Spleen (tissue), 11 donors: ENCODE measurements around the gene PRR30. TPM values are rescaled to one million over a fixed set of nuclear protein-coding genes. Genes with fewer than 3 reads are reported as not detected.
A peak's percentile ranks its signal among the peaks of the same experiment; 100 is the strongest.
"Not testable (repeated sequence)": the region's sequence is repeated elsewhere in the genome, so short reads cannot be mapped to it uniquely, and the experiment has no call there.

ENCODE experiments used
- DNase-seq: peaks from one replicate; pipeline ENCODE4 v3.0.0-alpha.2; 2020
- H3K27ac ChIP-seq, 8 donors: fragments of 200-600 bp; sonication (generic) in 7 of 8; 1 replicate in 4 of 8; 2 replicates in 4 of 8; pipeline versions ENCODE4 v1.5.0 to v1.8.0; 2016 to 2021; ENCODE audit warnings: inconsistent platforms in 4 of 8, mild to moderate bottlenecking in 4 of 8, moderate library complexity in 1 of 8
- H3K27me3 ChIP-seq, 7 donors: fragments of 200-600 bp; sonication (generic) in 6 of 7; replicated peaks in 1 of 7; 1 replicate in 4 of 7; 2 replicates in 3 of 7; pipeline versions ENCODE4 v1.5.0 to v1.8.0; 2016 to 2021; ENCODE audit warnings: inconsistent platforms in 3 of 7, mild to moderate bottlenecking in 1 of 7
- H3K36me3 ChIP-seq, 6 donors: fragments of 200-600 bp; sonication (generic) in 5 of 6; 1 replicate in 4 of 6; 2 replicates in 2 of 6; pipeline versions ENCODE4 v1.5.0 to v1.8.0; 2016 to 2021; ENCODE audit warnings: inconsistent platforms in 2 of 6
- H3K4me1 ChIP-seq, 6 donors: fragments of 200-600 bp; sonication (generic) in 5 of 6; 1 replicate in 3 of 6; 2 replicates in 3 of 6; pipeline versions ENCODE4 v1.5.0 to v1.8.0; 2016 to 2021; ENCODE audit warnings: inconsistent platforms in 3 of 6
- H3K4me3 ChIP-seq, 8 donors: fragments of 200-600 bp; sonication (generic) in 7 of 8; 1 replicate in 4 of 8; 2 replicates in 4 of 8; pipeline versions ENCODE4 v1.5.0 to v1.8.0; 2016 to 2021; ENCODE audit warnings: inconsistent platforms in 4 of 8, mild to moderate bottlenecking in 4 of 8, moderate library complexity in 2 of 8
- H3K9me3 ChIP-seq, 8 donors: fragments of 200-600 bp; sonication (generic) in 7 of 8; 1 replicate in 4 of 8; 2 replicates in 4 of 8; pipeline versions ENCODE4 v1.5.0 to v1.8.0; 2016 to 2021; ENCODE audit warnings: inconsistent platforms in 4 of 8
- CTCF ChIP-seq, 11 experiments: fragments of 200-600 bp in 7 of 11; fragments of 450-650 bp in 4 of 11; sonication (generic) in 4 of 11; IDR thresholded peaks in 8 of 11; conservative IDR thresholded peaks in 3 of 11; 1 replicate in 7 of 11; 2 replicates in 4 of 11; pipeline versions ENCODE4 v1.4.0 to v1.8.0; 2016 to 2021; ENCODE audit warnings: antibody characterized with exemption in 11 of 11, inconsistent platforms in 4 of 11, mild to moderate bottlenecking in 1 of 11
- POLR2A ChIP-seq, 3 donors: fragments of 450-650 bp; IDR thresholded peaks; one replicate each; pipeline ENCODE4 v1.5.1; 2017; ENCODE audit warnings: antibody characterized with exemption in 3 of 3, mild to moderate bottlenecking in 1 of 3
- POLR2AphosphoS5 ChIP-seq, 3 donors: sonication (generic); formaldehyde crosslinking; IDR thresholded peaks; one replicate each; pipeline ENCODE4 v1.5.1; 2017; ENCODE audit warnings: antibody characterized with exemption in 3 of 3
- WGBS, 5 donors: extraction: QIAGEN DNeasy Blood & Tissue Kit in 3 of 5; methylation state at CpG; one replicate each; pipeline versions ENCODE4 v1.1.5 to v1.1.7; 2013 to 2018; 5-methylcytosine and 5-hydroxymethylcytosine counted together
- intact Hi-C: fragments of 100-400 bp; cut with DNase I; formaldehyde crosslinking; loops from one replicate; pipeline ENCODE4 v1.15.0; 2023; ENCODE audit warnings: low total_unique reads
- polyA plus RNA-seq, 3 donors: library from polyadenylated mRNA; stranded (reverse); fragments of 200-250 nt; gene quantifications; one replicate each; pipeline ENCODE4 v1.2.1, GENCODE V29; 2013
- total RNA-seq, 7 donors: library from RNA; depleted of rRNA in 3 of 7; stranded (reverse); fragments of >200 nt in 3 of 7; fragmentation: NEBNext Ultra II Directional in 4 of 7; extraction: Animal tissue kit (Norgen Biotek cat#: 25700) in 4 of 7; gene quantifications; one replicate each; pipeline versions ENCODE4 v1.1.0 to v1.2.1, GENCODE V29; 2016 to 2021
- donor health status: healthy with polysubstance abuse.
- donor health status: DM: no; HTN: no; CAD: no; lungs with moderate emphysema.
- donor health status: DM: no; HTN: no; CAD: no.
- donor health status: Bipolar disorder and iron deficiency.
- donor health status: healthy.
- donor health status: DM: no; HTN: no; CAD: no.
- donor health status: DM: yes; HTN: yes; CAD: no.

PRR30 gene
- total and polyA plus RNA-seq, 10 donors: not detected

GRCh38 chr2:27121906-27122305 lies 17.3 kb downstream of the PRR30 start:
- TF ChIP-seq POLR2A (IDR thresholded peaks at IDR 0.05) (no peak), CTCF (IDR thresholded peaks at IDR 0.05 in 8 of 11, conservative IDR thresholded peaks at IDR 0.05 in 3 of 11) (no peak), POLR2AphosphoS5 (IDR thresholded peaks at IDR 0.05) (no peak)
- WGBS, 5 donors: 55 to 74% (median 61%) methylated on average over 2 of the region's 2 CpGs
- H3K27me3 ChIP-seq: peaks cover 0 to 39% (median 22%) of the 10 kb centered on the region in 7 donors
- H3K36me3 ChIP-seq: no peaks in the 10 kb centered on the region
- intact Hi-C loops: no loop called here
- peak; percentile 14 for DNase-seq
- H3K4me1 ChIP-seq: peaks cover 0 to 35% (median 23%) of the 10 kb centered on the region in 6 donors
- no peak overlapping the region for H3K27ac ChIP-seq
- no peaks in the 10 kb centered on the region for H3K9me3 ChIP-seq
- H3K4me3 ChIP-seq: no peak overlapping the region

- H3K36me3 ChIP-seq, H3K9me3 ChIP-seq, H3K27ac ChIP-seq, DNase-seq, intact Hi-C loops: not testable (repeated sequence)
- peaks cover 0 to 35% (median 23%) of the 10 kb centered on the region in 6 donors for H3K4me1 ChIP-seq
- 81 to 90% (median 82%) methylated on average over 7 to 8 of the region's 8 CpGs for WGBS, 5 donors
- peaks cover 0 to 47% (median 22%) of the 10 kb centered on the region in 7 donors for H3K27me3 ChIP-seq
- H3K4me3 ChIP-seq: peak overlapping the region in 5 of 8 donors; percentile 33 to 74 (median 39)
Measured at GRCh38 chr2:27119330-27119670, 19.9 kb downstream of the PRR30 start.

GRCh38 chr2:27118525-27119329 lies 20.5 kb downstream of the PRR30 start, which contains the start of gene CGREF1:
CGREF1 (minus strand) TSS chr2:27119128; CDS start chr2:27104366, 14,762 bp downstream.
- intact Hi-C loops: no loop called here
- 4 to 18% (median 5%) methylated on average over 12 to 84 of the region's 84 CpGs for WGBS, 5 donors
- Histone ChIP-seq H3K27me3 (peaks cover 0 to 47% (median 22%) of the 10 kb centered on the region in 7 donors), H3K4me3 (peak within 1 kb of the TSS; percentile 25 to 74 (median 34)), H3K27ac (no peak within 1 kb of the TSS), H3K36me3 (no peaks in the 10 kb centered on the region), H3K9me3 (no peaks in the 10 kb centered on the region), H3K4me1 (peaks cover 0 to 29% (median 21%) of the 10 kb centered on the region in 6 donors)
- peak; percentile 67 for DNase-seq
- TF ChIP-seq POLR2A (IDR thresholded peaks at IDR 0.05) (no peak), CTCF (IDR thresholded peaks at IDR 0.05 in 8 of 11, conservative IDR thresholded peaks at IDR 0.05 in 3 of 11) (no peak), POLR2AphosphoS5 (IDR thresholded peaks at IDR 0.05) (no peak)

- no peaks in the 10 kb centered on the region for H3K36me3 ChIP-seq
- H3K4me3 ChIP-seq: peak overlapping the region in 6 of 8 donors; percentile 32 to 74 (median 38)
- H3K27me3 ChIP-seq: peaks cover 0 to 47% (median 22%) of the 10 kb centered on the region in 7 donors
- intact Hi-C loops: no loop called here
- DNase-seq: no peak
- TF ChIP-seq POLR2A (IDR thresholded peaks at IDR 0.05): no peak
- TF ChIP-seq POLR2AphosphoS5 (IDR thresholded peaks at IDR 0.05): no peak
- no peak for TF ChIP-seq CTCF (IDR thresholded peaks at IDR 0.05 in 8 of 11, conservative IDR thresholded peaks at IDR 0.05 in 3 of 11)
- H3K27ac ChIP-seq: no peak overlapping the region
- WGBS, 5 donors: 29 to 33% (median 30%) methylated on average over 14 of the region's 14 CpGs
- no peaks in the 10 kb centered on the region for H3K9me3 ChIP-seq
- peaks cover 0 to 25% (median 18%) of the 10 kb centered on the region in 6 donors for H3K4me1 ChIP-seq
Measured at GRCh38 chr2:27117995-27118524, 21.1 kb downstream of the PRR30 start.
